AG04450 (cell line): ENCODE results near the gene UBE3A. TPM values are rescaled to one million over a fixed set of nuclear protein-coding genes. Genes with fewer than 3 reads are reported as not detected.

Source experiments
- CTCF ChIA-PET: fragments of 300-600, 350-600 bp; formaldehyde crosslinking; extraction: SDS; loops from one replicate; lab custom pipeline; 2022; ENCODE audit warnings: antibody characterized with exemption, inconsistent platforms; lab: Charles Lee
- POLR2A ChIA-PET: fragments of 350-600 bp; formaldehyde crosslinking; extraction: SDS; loops from one replicate; lab custom pipeline; 2021; ENCODE audit warnings: antibody characterized with exemption, inconsistent platforms; lab: Yijun Ruan, JAX
- DNase-seq: peaks from one replicate; pipeline ENCODE4 v3.0.0-alpha.2; 2011; ENCODE audit warnings: low read depth, low spot score
- H3K27ac ChIP-seq: one replicate; pipeline ENCODE4 v1.5.1; 2012; ENCODE audit warnings: low read depth, low read length, control low read depth
- H3K27me3 ChIP-seq: one replicate; pipeline ENCODE4 v1.6.0; 2012; ENCODE audit warnings: low read length; ENCODE audit not compliant: control insufficient read depth, insufficient read depth
- H3K4me3 ChIP-seq: 2 replicates; pipeline ENCODE4 v1.5.1; 2011; ENCODE audit warnings: mild to moderate bottlenecking, low read depth, low read length, control low read depth
- H3K9me3 ChIP-seq: 2 replicates; pipeline ENCODE4 v1.5.1; 2012; ENCODE audit warnings: low read length; ENCODE audit not compliant: control insufficient read depth, insufficient read depth
- CTCF ChIP-seq: IDR thresholded peaks from 2 replicates; pipeline ENCODE4 v1.5.1; 2011; ENCODE audit warnings: low read depth, low read length, control low read depth, inconsistent platforms
- polyA plus RNA-seq: library from polyadenylated mRNA; depleted of rRNA; stranded (reverse); fragments of >200 nt; gene quantifications from 2 replicates; pipeline ENCODE4 v1.2.3, GENCODE V29; 2011

UBE3A gene
- polyA plus RNA-seq, 1 experiment, result 51.6 TPM

GRCh38 chr15:25408929-25409328 is 29.9 kb downstream of the UBE3A start:
- DNase-seq, result no peak
- ChIA-PET CTCF (no interaction called here), POLR2A (no interaction called here)
- H3K4me3 ChIP-seq, result no peak overlapping the region
- no peaks in the 10 kb centered on the region for H3K9me3 ChIP-seq
- no peak overlapping the region for H3K27ac ChIP-seq
- no peaks in the 10 kb centered on the region for H3K27me3 ChIP-seq
- no peak for TF ChIP-seq CTCF

- ChIA-PET POLR2A (no interaction called here), CTCF (no interaction called here)
Observed at GRCh38 chr15:25408428-25408827, 30.4 kb downstream of the UBE3A start.

GRCh38 chr15:25407950-25408349 is 30.9 kb downstream of the UBE3A start:
- H3K27me3 ChIP-seq, result no peaks in the 10 kb centered on the region
- no peaks in the 10 kb centered on the region for H3K9me3 ChIP-seq
- no peak for TF ChIP-seq CTCF
- no peak overlapping the region for H3K27ac ChIP-seq
- DNase-seq, result no peak
- H3K4me3 ChIP-seq, result no peak overlapping the region
- CTCF ChIA-PET, result no interaction called here
- POLR2A ChIA-PET, result no interaction called here

More at GRCh38 chr15:25408428-25408827, 30.4 kb downstream of the UBE3A start:
- no peak for TF ChIP-seq CTCF
- Histone ChIP-seq H3K9me3 (no peaks in the 10 kb centered on the region), H3K27ac (no peak overlapping the region), H3K27me3 (no peaks in the 10 kb centered on the region), H3K4me3 (no peak overlapping the region)
- no peak for DNase-seq

GRCh38 chr15:25406846-25407245 is 32.0 kb downstream of the UBE3A start:
- Histone ChIP-seq H3K27ac (no peak overlapping the region), H3K4me3 (no peak overlapping the region), H3K27me3 (no peaks in the 10 kb centered on the region), H3K9me3 (peaks cover 7% of the 10 kb centered on the region)
- CTCF ChIA-PET, result no interaction called here
- DNase-seq, result no peak
- TF ChIP-seq CTCF, result no peak
- POLR2A ChIA-PET, result no interaction called here

GRCh38 chr15:25406261-25406660 is 32.6 kb downstream of the UBE3A start:
- POLR2A ChIA-PET, result no interaction called here
- Histone ChIP-seq H3K27ac (no peak overlapping the region), H3K9me3 (peaks cover 7% of the 10 kb centered on the region), H3K27me3 (no peaks in the 10 kb centered on the region), H3K4me3 (no peak overlapping the region)
- DNase-seq, result no peak
- no peak for TF ChIP-seq CTCF
- CTCF ChIA-PET, result interaction anchor here (1.6 kb wide), 1 partner anchor 15 kb away, joined by 3 read pairs; no protein-coding TSS in a partner anchor
